ENCODE results near the gene COL15A1.

DNA sequence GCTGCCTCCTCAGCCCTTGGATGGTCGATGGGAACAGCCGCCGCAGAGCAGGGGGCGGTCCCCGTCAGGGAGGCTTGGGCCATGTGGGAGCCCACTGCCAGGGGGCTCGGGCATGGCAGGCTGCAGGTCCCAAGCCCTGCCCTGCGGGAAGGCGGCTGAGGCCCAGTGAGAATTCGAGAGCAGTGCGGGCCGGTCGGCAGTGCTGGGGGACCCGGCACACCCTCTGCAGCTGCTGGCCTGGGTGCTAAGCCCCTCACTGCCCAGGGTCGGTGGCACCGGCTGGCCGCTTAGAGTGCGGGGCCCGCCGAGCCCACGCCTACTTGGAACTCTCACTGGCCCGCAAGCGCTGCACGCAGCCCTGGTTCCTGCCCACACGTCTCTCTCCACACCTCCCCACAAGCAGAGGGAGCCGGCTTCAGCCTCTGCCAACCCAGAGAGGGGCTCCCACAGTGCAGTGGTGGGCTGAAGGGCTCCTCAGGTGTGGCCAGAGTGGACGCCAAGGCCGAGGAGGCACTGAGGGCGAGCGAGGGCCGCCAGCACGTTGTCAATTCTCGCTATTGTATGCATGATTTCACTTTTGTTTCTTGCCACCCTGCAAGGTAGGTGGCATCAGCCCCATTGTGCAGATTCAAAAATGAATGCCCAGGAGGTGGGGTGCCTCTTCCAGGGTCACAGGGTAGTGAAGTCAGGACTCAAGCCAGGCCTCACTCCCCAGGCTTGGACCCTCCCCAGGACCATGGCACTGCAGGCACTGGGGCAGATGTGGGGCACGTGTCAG is 48.6 kb downstream of the COL15A1 start:
- TF ChIP-seq, protein P1, sequence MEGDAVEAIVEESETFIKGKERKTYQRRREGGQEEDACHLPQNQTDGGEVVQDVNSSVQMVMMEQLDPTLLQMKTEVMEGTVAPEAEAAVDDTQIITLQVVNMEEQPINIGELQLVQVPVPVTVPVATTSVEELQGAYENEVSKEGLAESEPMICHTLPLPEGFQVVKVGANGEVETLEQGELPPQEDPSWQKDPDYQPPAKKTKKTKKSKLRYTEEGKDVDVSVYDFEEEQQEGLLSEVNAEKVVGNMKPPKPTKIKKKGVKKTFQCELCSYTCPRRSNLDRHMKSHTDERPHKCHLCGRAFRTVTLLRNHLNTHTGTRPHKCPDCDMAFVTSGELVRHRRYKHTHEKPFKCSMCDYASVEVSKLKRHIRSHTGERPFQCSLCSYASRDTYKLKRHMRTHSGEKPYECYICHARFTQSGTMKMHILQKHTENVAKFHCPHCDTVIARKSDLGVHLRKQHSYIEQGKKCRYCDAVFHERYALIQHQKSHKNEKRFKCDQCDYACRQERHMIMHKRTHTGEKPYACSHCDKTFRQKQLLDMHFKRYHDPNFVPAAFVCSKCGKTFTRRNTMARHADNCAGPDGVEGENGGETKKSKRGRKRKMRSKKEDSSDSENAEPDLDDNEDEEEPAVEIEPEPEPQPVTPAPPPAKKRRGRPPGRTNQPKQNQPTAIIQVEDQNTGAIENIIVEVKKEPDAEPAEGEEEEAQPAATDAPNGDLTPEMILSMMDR (IDR thresholded peaks at IDR 0.05): no peak
- TF ChIP-seq POLR2A (IDR thresholded peaks at IDR 0.05): no peak

Data from Peyer's patch (tissue), 4 donors.